Measurements from ENCODE around the gene YAP1.

GRCh38 chr11:102237096-102237735, 127.0 kb downstream of the YAP1 start:
- no peak for TF ChIP-seq CTCF (IDR thresholded peaks at IDR 0.05)
- no peak for TF ChIP-seq POLR2A (IDR thresholded peaks at IDR 0.05)
- TF ChIP-seq POLR2AphosphoS5 (IDR thresholded peaks at IDR 0.05), result no peak
